ENCODE results near the gene TAS2R3.

TAS2R3 gene

GRCh38 chr7:141763797-141764196 is at the start of gene TAS2R3:
Gene TAS2R3, plus strand, starts transcription at chr7:141764097. Its CDS starts 62 bp downstream, at chr7:141764159.
- no peak for TF ChIP-seq CTCF (IDR thresholded peaks at IDR 0.05; ENCODE audit: insufficient read depth, missing control alignments)
- FAIRE-seq (no peak), DNase-seq (ENCODE audit: insufficient read length, low spot score) (no peak)

- no peak for DNase-seq (ENCODE audit: insufficient read length, low spot score)
- no peak for FAIRE-seq
- TF ChIP-seq CTCF (IDR thresholded peaks at IDR 0.05; ENCODE audit: insufficient read depth, missing control alignments) = no peak
Measured at GRCh38 chr7:141714571-141714970, 49.3 kb upstream of the TAS2R3 start.

- no peak for TF ChIP-seq CTCF (IDR thresholded peaks at IDR 0.05; ENCODE audit: insufficient read depth, missing control alignments)
- FAIRE-seq = no peak
- no peak for DNase-seq (ENCODE audit: insufficient read length, low spot score)
Measured at GRCh38 chr7:141715018-141715417, 48.9 kb upstream of the TAS2R3 start.

GRCh38 chr7:141715794-141716689 is 47.9 kb upstream of the TAS2R3 start:
- FAIRE-seq (no peak), DNase-seq (ENCODE audit: insufficient read length, low spot score) (no peak)
- no peak for TF ChIP-seq CTCF (IDR thresholded peaks at IDR 0.05; ENCODE audit: insufficient read depth, missing control alignments)

GRCh38 chr7:141717450-141717849 is 46.4 kb upstream of the TAS2R3 start:
- no peak for TF ChIP-seq CTCF (IDR thresholded peaks at IDR 0.05; ENCODE audit: insufficient read depth, missing control alignments)
- DNase-seq (ENCODE audit: insufficient read length, low spot score) = no peak
- no peak for FAIRE-seq

GRCh38 chr7:141722529-141722928 is 41.4 kb upstream of the TAS2R3 start:
- no peak for TF ChIP-seq CTCF (IDR thresholded peaks at IDR 0.05; ENCODE audit: insufficient read depth, missing control alignments)
- FAIRE-seq (no peak), DNase-seq (ENCODE audit: insufficient read length, low spot score) (no peak)

- FAIRE-seq (no peak), DNase-seq (ENCODE audit: insufficient read length, low spot score) (no peak)
- no peak for TF ChIP-seq CTCF (IDR thresholded peaks at IDR 0.05; ENCODE audit: insufficient read depth, missing control alignments)
Measured at GRCh38 chr7:141729020-141729419, 34.9 kb upstream of the TAS2R3 start.

All from D721Med (cell line).